Right lobe of liver (tissue), 4 donors: ENCODE data around the gene GPC5.

Experiments
- CTCF ChIP-seq, 4 donors: fragments of 200-600 bp in 3 of 4; fragments of 450-650 bp in 1 of 4; IDR thresholded peaks; one replicate each; pipeline versions ENCODE4 v1.5.1 to v1.8.0; 2016 to 2022; ENCODE audit warnings: antibody characterized with exemption in 4 of 4, mild to moderate bottlenecking in 2 of 4
- POLR2A ChIP-seq: fragments of 450-650 bp; IDR thresholded peaks from one replicate; pipeline ENCODE4 v1.6.1; 2017; ENCODE audit warnings: antibody characterized with exemption, mild to moderate bottlenecking
- donor health status: DM: no; HTN: no; CAD: no.
- donor health status: DM: no; HTN: no; CAD: no.
- donor health status: DM: no; HTN: yes; CAD: no.

- TF ChIP-seq CTCF (IDR thresholded peaks at IDR 0.05) (no peak), POLR2A (no peak)
Observed at GRCh38 chr13:91667486-91667885, 269.1 kb downstream of the GPC5 start.
